H1 (cell line): ENCODE results near the gene FLRT2. TPM values are rescaled to one million over a fixed set of nuclear protein-coding genes. Genes with fewer than 3 reads are reported as not detected.

Experiments used
- BACH1 ChIP-seq: IDR thresholded peaks from 2 replicates; pipeline ENCODE4 v1.6.1; 2012; ENCODE audit warnings: low read length, improper control_type of control experiment
- BCL11A ChIP-seq, 2 experiments: IDR thresholded peaks; one replicate each; pipeline ENCODE4 v1.6.1; 2011; ENCODE audit warnings: low read depth in 2 of 2, low read length in 2 of 2, mild to moderate bottlenecking in 2 of 2
- BRCA1 ChIP-seq: IDR thresholded peaks from 2 replicates; pipeline ENCODE4 v1.6.1; 2012; ENCODE audit warnings: low read depth, low read length, improper control_type of control experiment
- CHD1 ChIP-seq: IDR thresholded peaks from 2 replicates; pipeline ENCODE4 v1.6.1; 2012; ENCODE audit warnings: low read depth, low read length, improper control_type of control experiment
- CHD2 ChIP-seq: IDR thresholded peaks from 2 replicates; pipeline ENCODE4 v1.6.1; 2012; ENCODE audit warnings: low read length, improper control_type of control experiment
- CHD7 ChIP-seq: fragments of 300-600 bp; sonication (generic); IDR thresholded peaks from 2 replicates; pipeline ENCODE4 v1.7.1; 2012; ENCODE audit warnings: low read length, moderate library complexity, mild to moderate bottlenecking, inconsistent platforms; ENCODE audit not compliant: insufficient replicate concordance
- CREB1 ChIP-seq: IDR thresholded peaks from 2 replicates; pipeline ENCODE4 v1.6.1; 2012; ENCODE audit warnings: inconsistent platforms
- JUN ChIP-seq: IDR thresholded peaks from 2 replicates; pipeline ENCODE4 v1.6.1; 2011; ENCODE audit warnings: low read depth, mild to moderate bottlenecking, improper control_type of control experiment, low read length
- KDM1A ChIP-seq: fragments of 200-600, 300-600 bp; sonication (generic); IDR thresholded peaks from 2 replicates; pipeline ENCODE4 v1.7.1; 2016; ENCODE audit warnings: mild to moderate bottlenecking, low read length, borderline replicate concordance
- NRF1 ChIP-seq: IDR thresholded peaks from 2 replicates; pipeline ENCODE4 v1.6.1; 2011; ENCODE audit warnings: mild to moderate bottlenecking, low read depth, low read length, improper control_type of control experiment
- RXRA ChIP-seq: IDR thresholded peaks from 2 replicates; pipeline ENCODE4 v1.6.1; 2011; ENCODE audit warnings: low read depth, mild to moderate bottlenecking, low read length, moderate library complexity; ENCODE audit not compliant: insufficient read depth
- SIN3A ChIP-seq, 2 experiments: IDR thresholded peaks in 1 of 2; conservative IDR thresholded peaks in 1 of 2; 2 replicates each; pipeline ENCODE4 v1.6.1; 2011 to 2012; ENCODE audit warnings: low read length in 2 of 2, improper control_type of control experiment in 1 of 2, low read depth in 1 of 2, mild to moderate bottlenecking in 1 of 2
- SP2 ChIP-seq: IDR thresholded peaks from 2 replicates; pipeline ENCODE4 v1.6.1; 2012; ENCODE audit warnings: mild to moderate bottlenecking, low read length, inconsistent platforms
- TAF1 ChIP-seq: IDR thresholded peaks from 2 replicates; pipeline ENCODE4 v1.6.1; 2011; ENCODE audit warnings: mild to moderate bottlenecking, low read depth, low read length
- polyA plus RNA-seq, 7 experiments: library from polyadenylated mRNA; depleted of rRNA in 3 of 7; stranded (reverse) in 5 of 7; unstranded in 2 of 7; fragments of >200 nt in 5 of 7; fragments of 200-250 nt in 2 of 7; gene quantifications; 1 replicate in 5 of 7; 2 replicates in 1 of 7; 4 replicates in 1 of 7; pipeline versions ENCODE4 v1.2.1 to v1.2.3, GENCODE V29; 2011 to 2013; ENCODE audit warnings: missing spikeins in 2 of 7, mixed read lengths in 2 of 7
- total RNA-seq: library from RNA; stranded (reverse); fragmentation: NEBNext Ultra II Directional; extraction: Animal tissue kit (Norgen Biotek cat#: 25700); gene quantifications from 2 replicates; pipeline ENCODE4 v1.2.1, GENCODE V29; 2021

Gene FLRT2
- total and polyA plus RNA-seq, 2 of the 8 experiments (the other 6 are each of a cell fraction or from before 2014, with no cell fraction given): 2.4 to 6.9 TPM

GRCh38 chr14:85539510-85539909 is 9.6 kb downstream of the FLRT2 start (continued):
- TF ChIP-seq CHD7 (no peak), BCL11A (IDR thresholded peaks at IDR 0.05; ENCODE audit: low read depth in 2 of 2, low read length in 2 of 2) (no peak), BACH1 (no peak), CHD2 (no peak), SIN3A (conservative IDR thresholded peaks at IDR 0.05 in 1 of 2, IDR thresholded peaks at IDR 0.05 in 1 of 2; ENCODE audit: low read depth in 1 of 2, low read length in 2 of 2) (no peak), CREB1 (no peak), SP2 (no peak), TAF1 (no peak), RXRA (no peak), BRCA1 (no peak), KDM1A (no peak), CHD1 (no peak), JUN (no peak), NRF1 (no peak)
